Measurements from ENCODE around the gene OR51B2.

Gene OR51B2

GRCh38 chr11:5286901-5287300, 37.2 kb downstream of the OR51B2 start:
- DNase-seq: no peak
- in situ Hi-C loops (cut with MboI; ENCODE audit: low pct_unique_long_range_greater_than_20kb, low sequenced_read_pairs): no loop called here

DNA sequence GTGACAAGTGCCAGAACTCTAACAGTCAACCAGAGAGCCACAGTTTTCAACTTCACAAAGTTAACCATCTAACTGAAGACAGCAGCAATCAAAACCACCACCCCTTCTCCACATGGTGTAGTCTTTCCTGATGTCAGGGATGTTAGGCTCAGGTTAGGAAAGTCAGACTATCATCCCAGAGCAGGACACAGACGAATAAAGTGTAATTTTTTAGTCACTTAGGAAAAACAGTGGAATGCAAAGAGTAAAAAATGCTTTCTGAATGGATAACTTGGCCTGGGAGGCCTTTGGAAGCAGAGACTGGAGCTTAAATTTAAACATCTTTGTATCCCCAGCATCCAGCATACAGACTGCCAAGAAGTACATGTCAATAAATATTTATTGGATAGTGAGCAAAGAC, 37.7 kb downstream of the OR51B2 start:
- no peak for DNase-seq
- in situ Hi-C loops (cut with MboI; ENCODE audit: low pct_unique_long_range_greater_than_20kb, low sequenced_read_pairs): no loop called here

GRCh38 chr11:5285703-5286340, 38.3 kb downstream of the OR51B2 start:
- in situ Hi-C loops (cut with MboI; ENCODE audit: low pct_unique_long_range_greater_than_20kb, low sequenced_read_pairs): no loop called here
- no peak for DNase-seq

GRCh38 chr11:5284637-5285036, 39.5 kb downstream of the OR51B2 start:
- DNase-seq: no peak
- in situ Hi-C loops (cut with MboI; ENCODE audit: low pct_unique_long_range_greater_than_20kb, low sequenced_read_pairs): no loop called here

- in situ Hi-C loops (cut with MboI; ENCODE audit: low pct_unique_long_range_greater_than_20kb, low sequenced_read_pairs): no loop called here
Observed at GRCh38 chr11:5283882-5284281, 40.2 kb downstream of the OR51B2 start.

DNA sequence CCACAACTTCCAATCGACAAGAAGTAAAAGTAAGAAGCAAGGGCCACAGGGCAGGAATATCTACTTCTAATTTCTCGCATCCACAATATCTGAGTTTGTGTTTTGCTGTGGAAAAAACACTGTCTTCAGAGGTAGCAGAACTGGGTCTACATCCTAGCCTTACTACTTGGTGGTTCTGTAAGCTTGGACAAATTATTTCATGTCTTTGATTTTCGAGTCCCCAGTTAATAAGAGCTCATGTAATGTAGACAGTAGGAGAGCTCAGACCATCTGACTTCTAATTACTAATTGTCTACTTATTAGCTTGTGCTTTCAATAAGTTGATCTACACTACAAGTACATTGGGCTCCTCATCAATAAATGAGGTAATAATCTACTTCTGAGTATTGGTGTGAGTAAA, 41.0 kb downstream of the OR51B2 start:
- in situ Hi-C loops (cut with MboI; ENCODE audit: low pct_unique_long_range_greater_than_20kb, low sequenced_read_pairs): no loop called here
- no peak for DNase-seq

More at GRCh38 chr11:5283882-5284281, 40.2 kb downstream of the OR51B2 start:
- DNase-seq: no peak

GRCh38 chr11:5282628-5283027, 41.5 kb downstream of the OR51B2 start:
- in situ Hi-C loops (cut with MboI; ENCODE audit: low pct_unique_long_range_greater_than_20kb, low sequenced_read_pairs): no loop called here
- DNase-seq: no peak

GRCh38 chr11:5281596-5281995, 42.5 kb downstream of the OR51B2 start:
- no peak for DNase-seq
- in situ Hi-C loops (cut with MboI; ENCODE audit: low pct_unique_long_range_greater_than_20kb, low sequenced_read_pairs): no loop called here

GRCh38 chr11:5280582-5281102, 43.5 kb downstream of the OR51B2 start:
- peak; percentile 72 for DNase-seq
- in situ Hi-C loops (cut with MboI; ENCODE audit: low pct_unique_long_range_greater_than_20kb, low sequenced_read_pairs): no loop called here

DNA sequence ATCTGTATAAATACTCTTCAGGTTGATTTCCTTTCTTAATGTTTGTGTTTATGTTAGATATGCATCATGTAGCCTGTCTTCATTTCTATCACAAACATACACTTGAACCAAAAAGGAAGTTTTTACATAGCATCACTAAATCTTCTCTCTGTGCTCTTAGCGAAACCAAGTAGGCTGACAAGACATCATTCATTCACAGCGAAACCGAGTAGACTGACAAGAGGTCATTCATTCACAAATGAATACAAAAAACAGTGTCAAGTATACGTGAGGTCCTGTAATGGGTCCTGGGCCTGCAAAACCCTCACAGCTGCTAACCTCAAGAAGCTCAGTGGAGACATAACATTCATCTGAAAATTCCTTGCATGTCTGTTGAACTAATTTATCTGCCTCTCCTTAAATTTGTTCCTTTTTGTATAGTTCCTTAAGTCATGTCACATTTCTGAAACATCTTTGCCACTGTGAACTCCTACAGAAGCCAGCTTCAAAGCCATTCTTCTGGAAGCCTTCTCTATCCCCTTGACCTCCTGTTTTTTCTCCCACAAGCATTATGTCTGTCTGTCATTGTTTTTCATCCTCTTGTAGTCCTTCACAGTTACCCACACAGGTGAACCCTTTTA, 44.5 kb downstream of the OR51B2 start:
- no peak for DNase-seq
- in situ Hi-C loops (cut with MboI; ENCODE audit: low pct_unique_long_range_greater_than_20kb, low sequenced_read_pairs): no loop called here

- in situ Hi-C loops (cut with MboI; ENCODE audit: low pct_unique_long_range_greater_than_20kb, low sequenced_read_pairs): no loop called here
- no peak for DNase-seq
Observed at GRCh38 chr11:5277807-5278382, 46.2 kb downstream of the OR51B2 start.

- DNase-seq: no peak
- in situ Hi-C loops (cut with MboI; ENCODE audit: low pct_unique_long_range_greater_than_20kb, low sequenced_read_pairs): no loop called here
Observed at GRCh38 chr11:5276697-5277096, 47.4 kb downstream of the OR51B2 start.

DNA sequence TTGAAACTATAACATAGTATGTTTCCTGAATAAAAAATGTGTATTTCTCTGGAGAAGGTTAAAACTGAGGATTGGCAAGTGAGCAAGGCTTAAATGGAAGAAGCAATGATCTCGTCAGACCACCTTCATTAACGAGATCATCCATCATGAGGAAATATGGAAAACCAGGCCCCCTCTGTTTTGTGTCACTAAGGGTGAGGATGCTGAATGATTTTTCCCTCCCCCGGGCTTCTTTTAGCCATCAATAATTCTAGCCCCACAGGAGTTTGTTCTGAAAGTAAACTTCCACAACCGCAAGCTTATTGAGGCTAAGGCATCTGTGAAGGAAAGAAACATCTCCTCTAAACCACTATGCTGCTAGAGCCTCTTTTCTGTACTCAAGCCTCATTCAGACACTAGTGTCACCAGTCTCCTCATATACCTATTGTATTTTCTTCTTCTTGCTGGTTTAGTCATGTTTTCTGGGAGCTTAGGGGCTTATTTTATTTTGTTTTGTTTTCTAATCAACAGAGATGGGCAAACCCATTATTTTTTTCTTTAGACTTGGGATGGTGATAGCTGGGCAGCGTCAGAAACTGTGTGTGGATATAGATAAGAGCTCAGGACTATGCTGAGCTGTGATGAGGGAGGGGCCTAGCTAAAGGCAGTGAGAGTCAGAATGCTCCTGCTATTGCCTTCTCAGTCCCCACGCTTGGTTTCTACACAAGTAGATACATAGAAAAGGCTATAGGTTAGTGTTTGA, 48.6 kb downstream of the OR51B2 start:
- no peak for DNase-seq
- in situ Hi-C loops (cut with MboI; ENCODE audit: low pct_unique_long_range_greater_than_20kb, low sequenced_read_pairs): no loop called here

DNA sequence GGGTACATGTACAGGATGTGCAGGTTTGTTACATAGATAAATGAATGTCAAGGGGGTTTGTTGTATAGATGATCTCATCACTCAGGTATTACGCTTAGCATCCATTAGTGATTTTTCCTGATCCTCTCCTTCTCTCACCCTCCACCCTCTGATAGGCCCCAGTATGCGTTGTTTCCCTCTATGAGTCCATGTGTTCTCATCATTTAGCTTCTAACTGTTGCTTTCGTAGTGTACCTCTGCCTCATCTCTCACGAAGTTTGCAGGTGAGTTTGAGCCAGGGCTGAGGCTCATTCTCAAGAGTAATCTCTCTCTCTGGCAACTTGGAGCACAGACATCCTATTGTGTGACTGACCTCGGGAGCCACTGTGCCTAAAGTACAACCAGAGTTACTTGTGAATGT, 49.7 kb downstream of the OR51B2 start:
- DNase-seq: no peak

More for the DNA sequence above, 49.7 kb downstream of the OR51B2 start:
- in situ Hi-C loops (cut with MboI; ENCODE audit: low pct_unique_long_range_greater_than_20kb, low sequenced_read_pairs): no loop called here
